Endometrium (tissue), 2 donors: ENCODE results near the gene CFAP119.

Experiments
- FAIRE-seq: peaks from 2 replicates; lab custom pipeline; 2012; peaks lifted over from hg19 to GRCh38; lab: Jason Lieb, UNC
- donor health status: control.
- donor health status: control.

Gene CFAP119

GRCh38 chr16:30740364-30741251, 21.3 kb downstream of the CFAP119 start:
- no peak for FAIRE-seq

- FAIRE-seq: no peak
These were observed 22.6 kb downstream of the CFAP119 start for GRCh38 chr16:30738984-30739951.

- FAIRE-seq: no peak
These were observed 23.8 kb downstream of the CFAP119 start for GRCh38 chr16:30737794-30738648.

GRCh38 chr16:30736995-30737793, 24.7 kb downstream of the CFAP119 start:
- FAIRE-seq: no peak

GRCh38 chr16:30731411-30731810, 30.5 kb downstream of the CFAP119 start:
- no peak for FAIRE-seq

GRCh38 chr16:30728899-30729672, 32.8 kb downstream of the CFAP119 start:
- FAIRE-seq: no peak

GRCh38 chr16:30728321-30728720, 33.5 kb downstream of the CFAP119 start:
- no peak for FAIRE-seq

- FAIRE-seq: no peak
These were observed 36.5 kb downstream of the CFAP119 start for GRCh38 chr16:30725418-30725792.

- FAIRE-seq: no peak
These were observed 37.0 kb downstream of the CFAP119 start for GRCh38 chr16:30724641-30725417.

GRCh38 chr16:30723725-30724355, 38.0 kb downstream of the CFAP119 start:
- FAIRE-seq: no peak

GRCh38 chr16:30722916-30723315, 38.9 kb downstream of the CFAP119 start:
- FAIRE-seq: no peak

- no peak for FAIRE-seq
These were observed 39.4 kb downstream of the CFAP119 start for GRCh38 chr16:30722443-30722842.

- no peak for FAIRE-seq
These were observed 40.3 kb downstream of the CFAP119 start for GRCh38 chr16:30721606-30722005.

- FAIRE-seq: no peak
These were observed 40.7 kb downstream of the CFAP119 start for GRCh38 chr16:30721167-30721566.

GRCh38 chr16:30720694-30721093, 41.2 kb downstream of the CFAP119 start:
- FAIRE-seq: no peak

GRCh38 chr16:30720086-30720485, 41.8 kb downstream of the CFAP119 start:
- FAIRE-seq: no peak

GRCh38 chr16:30715750-30716445, 46.0 kb downstream of the CFAP119 start:
- no peak for FAIRE-seq

- no peak for FAIRE-seq
These were observed 50.1 kb downstream of the CFAP119 start for GRCh38 chr16:30711712-30712111.
